ENCODE results near the gene PTPRB.

PTPRB gene

DNA sequence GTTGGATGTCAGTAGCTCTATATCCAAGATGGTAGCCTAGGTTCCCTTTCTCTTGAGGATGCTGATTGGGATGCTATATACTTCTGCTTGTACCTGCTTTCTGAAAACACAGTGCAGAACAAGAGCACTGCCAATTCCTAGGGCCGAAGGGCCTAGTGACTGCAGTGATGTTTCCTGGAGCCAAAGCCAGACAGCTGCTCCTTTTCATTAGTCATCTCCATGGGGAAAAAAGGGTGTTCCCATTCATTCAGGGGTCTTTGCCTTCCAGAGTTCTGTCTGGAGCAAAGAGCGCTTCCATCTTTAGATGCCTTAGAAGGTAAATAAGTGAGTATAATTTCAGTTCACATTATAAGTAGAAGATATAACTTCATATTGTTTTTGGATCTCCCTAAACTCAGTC lies 85.5 kb downstream of the PTPRB start:
- no peaks in the 10 kb centered on the region for H3K9me3 ChIP-seq (ENCODE audit: control insufficient read depth, low read length)
- H3K27me3 ChIP-seq (ENCODE audit: control insufficient read depth, insufficient read depth, low read length) = no peaks in the 10 kb centered on the region
- no peak overlapping the region for H3K9ac ChIP-seq (ENCODE audit: low read length)
- H3K4me3 ChIP-seq (ENCODE audit: low read length) = no peak overlapping the region
- no peaks in the 10 kb centered on the region for H3K4me1 ChIP-seq (ENCODE audit: control insufficient read depth, insufficient read depth, low read length)
- H3K36me3 ChIP-seq (ENCODE audit: control insufficient read depth, insufficient read depth, low read length) = no peaks in the 10 kb centered on the region

DNA sequence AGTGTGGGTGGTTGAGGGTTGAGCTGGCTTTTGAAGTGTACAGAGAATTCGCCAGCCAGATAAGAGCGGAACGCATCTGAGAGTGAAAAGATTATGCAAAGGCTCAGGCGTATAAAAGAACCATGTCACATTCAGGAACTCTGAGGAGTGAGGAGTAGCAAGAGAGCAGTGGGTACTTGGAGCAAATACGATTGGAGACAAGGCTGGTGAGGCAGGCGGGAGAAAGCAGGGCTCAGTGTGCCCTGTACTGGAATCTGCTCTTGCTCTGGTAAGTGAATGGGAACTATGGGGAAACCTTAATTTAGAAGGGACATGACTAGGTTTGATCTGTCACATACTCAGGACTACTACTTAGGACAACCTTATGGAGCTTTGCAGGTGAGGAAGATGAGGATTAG lies 87.0 kb downstream of the PTPRB start:
- H3K9me3 ChIP-seq (ENCODE audit: control insufficient read depth, low read length) = no peaks in the 10 kb centered on the region
- H3K4me3 ChIP-seq (ENCODE audit: low read length) = no peak overlapping the region
- H3K4me1 ChIP-seq (ENCODE audit: control insufficient read depth, insufficient read depth, low read length) = no peaks in the 10 kb centered on the region
- no peaks in the 10 kb centered on the region for H3K27me3 ChIP-seq (ENCODE audit: control insufficient read depth, insufficient read depth, low read length)
- H3K9ac ChIP-seq (ENCODE audit: low read length) = no peak overlapping the region
- H3K36me3 ChIP-seq (ENCODE audit: control insufficient read depth, insufficient read depth, low read length) = no peaks in the 10 kb centered on the region

DNA sequence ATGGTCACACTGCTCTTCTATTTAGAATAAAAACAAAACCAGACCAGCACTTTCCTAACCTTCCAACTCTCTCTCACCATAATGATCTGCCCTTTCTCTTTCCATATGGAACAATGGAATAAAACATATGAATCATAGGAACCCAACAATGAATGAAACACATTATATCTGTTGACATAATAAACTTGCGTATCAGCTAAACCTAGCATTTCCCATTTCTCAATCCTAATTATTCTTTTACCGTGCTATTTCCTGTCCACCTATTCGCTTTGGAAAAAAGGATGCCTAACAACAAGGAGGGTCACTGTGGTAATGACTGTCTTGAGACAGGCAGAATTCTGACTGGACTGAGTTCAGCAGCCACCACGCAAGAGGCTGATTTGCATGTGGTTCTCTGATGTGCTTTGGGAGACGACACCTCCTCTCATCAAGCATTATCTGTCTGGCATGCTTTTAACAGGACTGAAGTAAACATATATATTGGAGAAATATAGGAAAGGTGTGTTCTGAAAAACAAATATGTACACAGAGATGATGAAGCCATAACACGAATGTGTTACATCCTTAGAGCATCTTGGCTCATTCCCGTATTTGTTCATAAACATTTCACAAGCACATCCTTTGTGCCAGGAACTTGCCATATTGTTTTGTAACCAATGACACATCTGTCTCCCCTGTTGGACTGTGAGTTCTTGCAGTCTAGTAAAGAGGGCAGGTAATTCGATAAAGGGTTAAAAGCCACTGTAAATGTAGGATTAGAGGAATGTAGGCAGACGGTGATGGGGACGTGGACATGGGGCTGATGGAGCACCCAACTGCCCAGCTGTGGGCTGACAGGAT lies 87.7 kb downstream of the PTPRB start:
- Histone ChIP-seq H3K4me1 (ENCODE audit: control insufficient read depth, insufficient read depth, low read length) (no peaks in the 10 kb centered on the region), H3K9me3 (ENCODE audit: control insufficient read depth, low read length) (no peaks in the 10 kb centered on the region), H3K36me3 (ENCODE audit: control insufficient read depth, insufficient read depth, low read length) (no peaks in the 10 kb centered on the region), H3K27me3 (ENCODE audit: control insufficient read depth, insufficient read depth, low read length) (no peaks in the 10 kb centered on the region), H3K4me3 (ENCODE audit: low read length) (no peak overlapping the region), H3K9ac (ENCODE audit: low read length) (no peak overlapping the region)

DNA sequence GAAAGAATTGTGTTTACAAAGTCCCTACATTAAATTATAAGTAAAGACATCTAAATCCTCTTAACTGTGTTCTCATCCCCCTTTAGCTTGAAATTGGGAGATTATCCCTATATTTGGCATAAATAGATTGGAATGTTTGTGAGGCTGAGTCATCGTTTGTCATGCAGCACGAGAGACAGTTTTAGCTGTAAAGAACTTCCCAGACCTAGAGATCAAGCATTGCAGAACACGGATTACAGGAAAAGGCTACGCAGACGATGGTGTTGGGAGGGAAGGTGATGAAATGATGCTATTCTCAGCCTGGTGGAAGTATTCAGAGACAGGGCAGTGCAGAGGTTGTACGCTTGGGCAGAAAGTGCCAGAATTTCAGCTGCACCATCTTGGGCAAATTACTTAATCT lies 93.8 kb downstream of the PTPRB start:
- Histone ChIP-seq H3K27me3 (ENCODE audit: control insufficient read depth, insufficient read depth, low read length) (no peaks in the 10 kb centered on the region), H3K4me3 (ENCODE audit: low read length) (no peak overlapping the region), H3K36me3 (ENCODE audit: control insufficient read depth, insufficient read depth, low read length) (no peaks in the 10 kb centered on the region), H3K9ac (ENCODE audit: low read length) (no peak overlapping the region), H3K4me1 (ENCODE audit: control insufficient read depth, insufficient read depth, low read length) (peaks cover 9% of the 10 kb centered on the region), H3K9me3 (ENCODE audit: control insufficient read depth, low read length) (no peaks in the 10 kb centered on the region)

DNA sequence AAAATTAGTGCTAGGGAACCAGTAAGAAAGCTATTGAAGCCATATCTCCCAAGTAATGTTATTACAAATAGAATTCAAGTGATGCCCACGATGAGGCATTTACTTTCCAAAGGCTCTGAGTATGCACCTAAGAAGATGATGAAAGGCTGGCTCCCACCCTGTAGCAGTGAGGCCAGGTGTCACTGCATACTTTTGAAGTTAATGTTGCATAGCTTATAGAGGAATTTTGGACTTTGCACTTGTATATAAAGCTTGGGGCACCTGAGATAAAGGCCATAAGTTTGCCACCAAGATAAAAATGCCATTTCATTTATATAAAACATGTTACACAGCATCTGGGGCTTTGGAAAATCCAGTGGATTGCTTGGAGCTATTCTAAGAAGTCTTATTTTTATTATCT lies 96.2 kb downstream of the PTPRB start:
- H3K36me3 ChIP-seq (ENCODE audit: control insufficient read depth, insufficient read depth, low read length) = no peaks in the 10 kb centered on the region
- peaks cover 14% of the 10 kb centered on the region for H3K4me1 ChIP-seq (ENCODE audit: control insufficient read depth, insufficient read depth, low read length)
- no peaks in the 10 kb centered on the region for H3K9me3 ChIP-seq (ENCODE audit: control insufficient read depth, low read length)
- H3K4me3 ChIP-seq (ENCODE audit: low read length) = no peak overlapping the region
- H3K27me3 ChIP-seq (ENCODE audit: control insufficient read depth, insufficient read depth, low read length) = no peaks in the 10 kb centered on the region
- H3K9ac ChIP-seq (ENCODE audit: low read length) = no peak overlapping the region

DNA sequence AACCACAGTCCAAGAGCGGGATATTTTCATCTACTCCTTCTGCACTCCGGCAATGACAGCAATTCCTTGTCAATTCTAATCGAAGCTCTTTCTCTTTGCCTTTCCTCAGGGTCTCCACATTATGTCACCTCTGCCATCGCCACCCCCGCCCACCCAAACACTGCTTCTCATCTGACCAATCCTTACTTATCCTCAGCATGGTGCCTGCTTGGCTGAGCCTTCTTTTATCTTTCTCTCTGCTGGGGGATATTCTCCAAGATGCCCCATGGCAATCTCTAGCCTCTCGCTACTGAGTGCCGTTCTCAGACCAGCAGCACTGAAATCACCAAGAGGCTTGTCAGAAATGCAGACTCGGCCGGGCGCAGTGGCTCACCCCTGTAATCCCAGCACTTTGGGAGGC lies 100.6 kb downstream of the PTPRB start:
- Histone ChIP-seq H3K4me1 (ENCODE audit: control insufficient read depth, insufficient read depth, low read length) (peaks cover 14% of the 10 kb centered on the region), H3K4me3 (ENCODE audit: low read length) (no peak overlapping the region), H3K9me3 (ENCODE audit: control insufficient read depth, low read length) (no peaks in the 10 kb centered on the region), H3K36me3 (ENCODE audit: control insufficient read depth, insufficient read depth, low read length) (no peaks in the 10 kb centered on the region), H3K9ac (ENCODE audit: low read length) (no peak overlapping the region), H3K27me3 (ENCODE audit: control insufficient read depth, insufficient read depth, low read length) (no peaks in the 10 kb centered on the region)

DNA sequence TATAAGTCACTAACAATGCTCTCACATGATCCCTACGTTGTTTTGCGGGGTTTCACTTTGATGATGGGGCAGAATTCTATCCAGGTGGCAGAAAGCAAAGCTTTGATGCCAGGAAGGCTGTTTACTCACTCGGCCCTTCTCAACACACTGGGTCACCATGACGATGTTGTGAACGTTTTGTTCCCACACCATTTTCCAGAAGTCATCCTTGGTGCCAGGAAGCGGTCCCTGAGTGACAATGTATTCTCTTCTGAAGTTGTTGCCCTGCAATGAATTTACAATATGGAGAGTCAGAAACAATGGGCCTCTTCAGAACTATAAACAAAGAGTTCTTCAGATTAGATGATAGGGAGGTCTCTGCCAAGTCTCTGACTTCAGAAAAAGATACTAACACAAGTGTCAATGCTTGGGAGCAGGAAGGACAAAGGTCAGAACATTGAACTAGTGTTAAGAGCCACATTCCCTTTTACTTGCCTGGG lies 101.3 kb downstream of the PTPRB start:
- Histone ChIP-seq H3K4me3 (ENCODE audit: low read length) (no peak overlapping the region), H3K9me3 (ENCODE audit: control insufficient read depth, low read length) (no peaks in the 10 kb centered on the region), H3K9ac (ENCODE audit: low read length) (no peak overlapping the region), H3K27me3 (ENCODE audit: control insufficient read depth, insufficient read depth, low read length) (no peaks in the 10 kb centered on the region), H3K36me3 (ENCODE audit: control insufficient read depth, insufficient read depth, low read length) (no peaks in the 10 kb centered on the region), H3K4me1 (ENCODE audit: control insufficient read depth, insufficient read depth, low read length) (peaks cover 9% of the 10 kb centered on the region)

DNA sequence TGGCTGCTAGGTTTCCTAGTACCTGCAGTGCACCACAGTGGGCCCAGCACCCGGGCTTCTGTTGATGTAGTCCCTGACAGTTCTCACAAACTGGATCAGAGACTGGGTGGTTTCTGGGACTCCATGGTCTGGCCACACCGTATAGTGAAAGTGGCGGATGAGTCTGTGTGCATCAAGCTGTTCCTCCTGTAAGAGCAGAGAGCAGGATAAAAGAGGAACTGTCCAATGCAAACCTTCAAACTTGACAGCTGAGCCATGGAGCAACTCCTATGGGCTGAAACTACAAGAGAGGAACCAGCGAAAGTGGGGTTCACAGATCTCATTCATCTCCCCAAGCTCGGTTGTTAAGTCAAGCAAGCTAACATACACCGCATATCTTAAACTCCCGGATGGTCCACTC lies 102.8 kb downstream of the PTPRB start:
- no peaks in the 10 kb centered on the region for H3K27me3 ChIP-seq (ENCODE audit: control insufficient read depth, insufficient read depth, low read length)
- peaks cover 5% of the 10 kb centered on the region for H3K4me1 ChIP-seq (ENCODE audit: control insufficient read depth, insufficient read depth, low read length)
- no peak overlapping the region for H3K4me3 ChIP-seq (ENCODE audit: low read length)
- no peaks in the 10 kb centered on the region for H3K36me3 ChIP-seq (ENCODE audit: control insufficient read depth, insufficient read depth, low read length)
- H3K9ac ChIP-seq (ENCODE audit: low read length) = no peak overlapping the region
- no peaks in the 10 kb centered on the region for H3K9me3 ChIP-seq (ENCODE audit: control insufficient read depth, low read length)

DNA sequence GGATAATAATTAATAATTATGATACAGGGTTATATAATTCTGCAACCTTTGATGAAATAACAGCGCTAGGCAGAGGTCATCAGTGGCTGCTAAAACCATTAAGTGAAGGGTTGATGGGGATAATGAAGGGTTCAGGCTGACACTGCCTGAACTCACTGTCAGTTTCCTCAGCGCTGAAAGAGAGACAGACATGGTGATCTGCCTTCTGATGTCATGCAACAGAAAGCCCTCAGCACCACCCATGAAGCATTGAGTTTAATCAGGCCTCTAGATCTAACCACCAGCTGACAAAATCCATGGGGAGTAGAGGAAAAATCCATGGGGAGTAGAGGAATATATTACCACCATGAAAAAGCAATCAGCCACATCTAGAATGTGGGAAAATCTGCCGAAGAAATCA lies 107.6 kb downstream of the PTPRB start:
- H3K4me3 ChIP-seq (ENCODE audit: low read length) = no peak overlapping the region
- H3K4me1 ChIP-seq (ENCODE audit: control insufficient read depth, insufficient read depth, low read length) = no peaks in the 10 kb centered on the region
- no peaks in the 10 kb centered on the region for H3K36me3 ChIP-seq (ENCODE audit: control insufficient read depth, insufficient read depth, low read length)
- H3K9ac ChIP-seq (ENCODE audit: low read length) = no peak overlapping the region
- H3K9me3 ChIP-seq (ENCODE audit: control insufficient read depth, low read length) = no peaks in the 10 kb centered on the region
- H3K27me3 ChIP-seq (ENCODE audit: control insufficient read depth, insufficient read depth, low read length) = no peaks in the 10 kb centered on the region

DNA sequence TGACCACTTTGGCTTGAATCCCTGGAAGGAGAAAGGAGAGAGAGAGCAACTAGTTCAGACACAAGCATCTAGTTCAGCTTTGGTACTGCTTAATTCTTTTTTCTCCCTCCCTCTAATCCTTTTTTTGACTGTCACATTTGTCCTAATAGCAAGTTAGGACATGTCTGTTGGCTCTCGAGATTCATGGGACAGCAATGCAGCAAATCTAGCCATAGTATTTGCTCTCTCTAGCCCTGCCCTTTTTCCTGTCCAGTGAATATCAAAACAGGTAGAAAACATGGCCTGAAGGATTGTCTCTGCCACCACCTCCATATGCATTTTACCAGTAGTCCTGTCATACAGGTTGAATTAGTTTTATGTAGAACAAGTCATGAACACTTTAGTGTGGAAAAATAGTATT lies 116.4 kb downstream of the PTPRB start:
- Histone ChIP-seq H3K27me3 (ENCODE audit: control insufficient read depth, insufficient read depth, low read length) (no peaks in the 10 kb centered on the region), H3K9me3 (ENCODE audit: control insufficient read depth, low read length) (no peaks in the 10 kb centered on the region), H3K9ac (ENCODE audit: low read length) (no peak overlapping the region), H3K4me1 (ENCODE audit: control insufficient read depth, insufficient read depth, low read length) (no peaks in the 10 kb centered on the region), H3K4me3 (ENCODE audit: low read length) (no peak overlapping the region), H3K36me3 (ENCODE audit: control insufficient read depth, insufficient read depth, low read length) (no peaks in the 10 kb centered on the region)

DNA sequence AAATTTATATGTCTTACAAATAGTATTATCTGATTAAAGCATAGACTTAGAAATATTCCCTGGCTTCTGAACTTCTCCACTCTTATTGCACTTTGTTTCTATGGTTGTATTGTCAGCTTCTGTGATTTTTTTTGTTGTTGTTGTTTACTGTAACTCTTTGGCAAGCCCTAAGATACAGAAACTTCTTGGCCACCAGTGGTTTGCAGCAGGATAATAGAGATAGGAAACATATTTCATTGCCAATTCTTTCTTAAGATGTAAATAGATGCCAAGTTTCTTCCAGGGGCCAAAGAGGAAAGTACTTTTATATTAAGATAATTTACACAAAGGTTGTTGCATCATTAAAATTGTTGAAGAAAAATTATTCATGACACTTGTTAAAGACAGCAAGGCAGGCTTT lies 123.8 kb downstream of the PTPRB start:
- no peak overlapping the region for H3K9ac ChIP-seq (ENCODE audit: low read length)
- no peaks in the 10 kb centered on the region for H3K4me1 ChIP-seq (ENCODE audit: control insufficient read depth, insufficient read depth, low read length)
- no peaks in the 10 kb centered on the region for H3K36me3 ChIP-seq (ENCODE audit: control insufficient read depth, insufficient read depth, low read length)
- H3K4me3 ChIP-seq (ENCODE audit: low read length) = no peak overlapping the region
- no peaks in the 10 kb centered on the region for H3K27me3 ChIP-seq (ENCODE audit: control insufficient read depth, insufficient read depth, low read length)
- H3K9me3 ChIP-seq (ENCODE audit: control insufficient read depth, low read length) = no peaks in the 10 kb centered on the region

DNA sequence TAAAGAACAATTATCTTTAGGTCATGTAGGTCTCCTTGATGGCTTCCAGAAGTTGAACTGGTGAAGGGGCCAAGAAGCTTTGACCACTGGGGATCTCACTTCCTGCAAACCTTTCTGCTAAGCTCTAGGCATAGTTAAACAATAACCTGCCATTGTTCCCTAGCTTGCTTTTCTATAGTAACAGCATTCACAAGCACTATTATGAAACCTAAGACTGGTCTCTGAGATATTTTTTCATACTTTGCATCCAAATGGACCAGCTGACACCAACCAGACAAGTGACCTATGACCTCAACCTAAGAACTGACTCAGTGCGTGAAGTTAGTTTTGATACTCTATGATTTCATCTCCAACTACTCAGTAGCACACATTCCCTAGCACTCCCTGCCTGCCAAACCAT lies 129.1 kb downstream of the PTPRB start:
- H3K4me1 ChIP-seq (ENCODE audit: control insufficient read depth, insufficient read depth, low read length) = peaks cover 4% of the 10 kb centered on the region
- no peaks in the 10 kb centered on the region for H3K36me3 ChIP-seq (ENCODE audit: control insufficient read depth, insufficient read depth, low read length)
- H3K4me3 ChIP-seq (ENCODE audit: low read length) = no peak overlapping the region
- H3K9ac ChIP-seq (ENCODE audit: low read length) = no peak overlapping the region
- no peaks in the 10 kb centered on the region for H3K9me3 ChIP-seq (ENCODE audit: control insufficient read depth, low read length)
- H3K27me3 ChIP-seq (ENCODE audit: control insufficient read depth, insufficient read depth, low read length) = no peaks in the 10 kb centered on the region

DNA sequence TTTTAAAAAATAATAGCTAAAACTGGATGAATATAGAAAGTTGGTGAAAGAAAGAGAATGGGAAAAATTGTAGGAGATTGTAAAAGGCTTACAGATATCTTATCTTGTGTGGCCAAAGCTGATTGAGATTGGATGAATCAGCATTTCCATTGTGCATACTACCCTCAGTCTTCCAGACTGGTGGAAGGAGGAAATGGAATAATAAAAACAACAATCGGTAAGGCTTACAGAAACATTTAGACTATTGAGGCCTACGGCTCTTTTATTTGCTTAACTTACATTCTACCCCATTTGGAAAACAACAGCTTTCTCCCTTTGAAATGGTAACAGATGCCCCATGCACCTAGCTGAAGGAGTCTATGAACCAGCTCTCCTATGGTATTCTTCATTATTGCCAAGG lies 129.8 kb downstream of the PTPRB start:
- Histone ChIP-seq H3K27me3 (ENCODE audit: control insufficient read depth, insufficient read depth, low read length) (no peaks in the 10 kb centered on the region), H3K9ac (ENCODE audit: low read length) (no peak overlapping the region), H3K4me3 (ENCODE audit: low read length) (no peak overlapping the region), H3K4me1 (ENCODE audit: control insufficient read depth, insufficient read depth, low read length) (peaks cover 4% of the 10 kb centered on the region), H3K9me3 (ENCODE audit: control insufficient read depth, low read length) (no peaks in the 10 kb centered on the region), H3K36me3 (ENCODE audit: control insufficient read depth, insufficient read depth, low read length) (no peaks in the 10 kb centered on the region)
